NCI-H1436 treated with DMSO at 0.1 percent for 48 hours (cell line): ENCODE measurements around the gene TBL1XR1.
"Not testable (repeated sequence)": the region's sequence is repeated elsewhere in the genome, so short reads cannot be mapped to it uniquely, and the experiment has no call there.

ENCODE experiments used
- DNase-seq: peaks from one replicate; lab custom pipeline; 2025; lab: John Stamatoyannopoulos, UW

The TBL1XR1 gene

GRCh38 chr3:177208223-177208622 is 10.9 kb upstream of the TBL1XR1 start:
- no peak for DNase-seq

DNA sequence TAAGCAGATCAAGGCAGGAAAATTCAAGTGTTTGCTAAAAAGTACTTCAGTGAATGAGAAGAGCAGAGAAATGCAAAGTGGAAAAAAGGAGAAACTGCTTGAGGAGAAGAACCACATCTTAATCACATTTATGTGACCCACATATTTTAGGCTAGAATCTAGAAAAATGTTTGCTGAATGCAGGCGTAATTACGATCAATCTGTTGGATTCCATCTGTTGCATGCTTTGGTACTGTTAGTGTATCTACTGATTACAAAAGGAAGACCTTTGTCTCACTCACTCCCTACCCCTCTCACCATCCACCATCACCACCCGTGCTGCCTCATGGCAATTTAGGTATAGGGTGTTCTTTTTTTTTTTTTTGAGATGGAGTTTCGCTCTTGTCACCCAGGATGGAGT is 9.7 kb upstream of the TBL1XR1 start:
- DNase-seq, result no peak

- DNase-seq, result no peak
Observed at GRCh38 chr3:177203689-177204395, 6.6 kb upstream of the TBL1XR1 start.

DNA sequence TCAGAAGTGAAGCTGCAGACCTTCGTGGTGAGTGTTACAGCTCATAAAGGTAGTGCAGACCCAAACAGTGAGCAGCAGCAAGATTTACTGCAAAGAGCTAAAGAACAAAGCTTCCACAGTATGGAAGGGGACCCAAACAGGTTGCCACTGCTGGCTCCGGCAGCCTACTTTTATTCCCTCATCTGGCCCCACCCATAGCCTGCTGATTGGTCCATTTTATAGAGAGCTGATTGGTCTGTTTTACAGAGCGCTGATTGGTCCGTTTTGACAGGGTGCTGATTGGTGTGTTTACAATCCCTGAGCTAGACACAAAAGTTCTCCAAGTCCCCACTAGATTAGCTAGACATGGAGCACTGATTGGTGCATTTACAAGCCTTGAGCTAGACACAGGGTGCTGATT is 5.7 kb upstream of the TBL1XR1 start:
- not testable (repeated sequence) for DNase-seq

- DNase-seq, result no peak
Observed at GRCh38 chr3:177201700-177202397, 4.6 kb upstream of the TBL1XR1 start.

GRCh38 chr3:177199206-177199760 is 2.0 kb upstream of the TBL1XR1 start:
- no peak for DNase-seq

GRCh38 chr3:177197727-177198460 is 612 bp upstream of the TBL1XR1 start:
- DNase-seq, result no peak

DNA sequence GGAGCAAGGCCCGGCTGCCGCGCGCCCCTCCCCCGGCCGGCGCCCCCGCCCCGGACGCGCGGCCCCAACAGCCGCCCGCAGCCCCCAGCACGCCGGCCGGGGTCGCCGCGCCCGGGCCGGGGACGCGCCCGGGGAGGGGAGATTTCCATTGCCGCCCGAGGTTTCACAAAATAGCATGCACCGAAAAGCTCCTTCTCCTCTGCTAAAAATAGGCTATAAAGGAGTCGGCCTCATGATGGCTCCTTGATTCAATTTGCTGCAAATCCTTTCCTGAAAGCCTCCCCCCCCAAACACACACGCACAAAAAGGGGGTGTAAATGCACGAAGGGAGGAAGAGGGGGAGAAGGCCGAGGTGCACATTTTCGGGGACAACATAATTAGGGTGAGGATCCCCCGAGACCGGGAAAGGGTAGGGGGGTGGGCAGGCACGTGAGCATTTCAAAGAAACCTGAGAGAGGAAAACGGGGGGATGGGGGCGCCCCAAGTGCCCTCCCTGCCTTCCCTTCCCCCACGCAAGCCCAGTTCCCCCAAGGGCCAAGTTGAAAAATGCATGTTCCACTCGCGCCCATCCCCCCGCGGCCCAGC is 734 bp downstream of the TBL1XR1 start:
- DNase-seq, result no peak

DNA sequence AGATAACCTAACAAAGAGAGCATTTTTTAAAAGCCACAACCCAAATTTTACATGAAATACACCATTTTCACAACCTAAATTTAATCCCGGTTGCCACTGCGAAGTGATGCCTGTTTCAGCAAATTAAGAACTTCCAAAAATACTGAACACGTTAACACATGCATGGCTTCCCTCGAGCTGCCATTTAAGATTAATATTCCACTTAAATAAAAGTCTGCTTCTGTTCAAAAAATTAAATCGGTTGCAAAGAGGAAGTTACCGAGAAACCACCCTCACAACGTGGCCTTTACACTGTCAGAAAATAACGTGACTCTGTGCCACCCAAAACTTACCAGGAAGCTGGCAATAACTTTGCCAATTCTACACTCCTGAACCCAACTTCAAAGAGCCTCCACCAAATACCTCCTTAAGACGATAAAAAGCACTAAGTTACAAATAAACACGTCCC is 1.2 kb downstream of the TBL1XR1 start:
- no peak for DNase-seq

DNA sequence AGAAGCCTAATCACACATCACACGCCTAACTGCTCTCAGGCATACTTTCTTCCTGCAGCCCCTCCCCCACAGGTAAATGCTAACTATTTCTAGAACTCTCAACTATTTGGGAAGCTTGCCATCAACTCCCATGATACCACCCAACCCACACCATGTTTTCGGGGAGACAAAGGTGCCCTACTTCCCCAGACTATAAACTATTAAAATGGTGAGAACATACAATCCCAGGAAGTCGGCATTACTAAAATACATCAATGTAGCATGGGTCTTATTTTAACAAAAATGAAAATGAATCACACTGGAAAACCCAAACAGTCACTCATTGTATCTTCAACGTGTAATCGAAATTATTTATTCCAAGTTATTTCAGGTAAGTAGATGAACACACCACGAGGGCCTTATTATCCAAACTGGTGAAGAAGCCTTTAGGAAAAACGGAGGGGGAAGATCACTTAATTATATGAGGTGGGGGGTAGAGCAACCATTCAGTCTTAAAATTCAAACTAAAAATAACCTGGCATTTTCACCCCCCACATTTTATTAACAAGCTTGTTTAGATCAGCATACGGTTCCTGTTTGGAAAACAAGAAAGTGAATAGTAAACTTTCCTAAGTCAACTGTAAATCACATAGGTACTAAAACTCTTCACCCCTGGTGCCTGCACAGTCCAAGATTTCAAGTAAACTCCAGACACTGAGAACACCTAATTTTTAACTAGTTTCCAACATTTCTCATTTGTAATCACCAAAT is 1.9 kb downstream of the TBL1XR1 start:
- no peak for DNase-seq

- DNase-seq, result no peak
Observed at GRCh38 chr3:177194299-177194698, 3.0 kb downstream of the TBL1XR1 start.

GRCh38 chr3:177193688-177194268 is 3.5 kb downstream of the TBL1XR1 start:
- peak; percentile 75 for DNase-seq

DNA sequence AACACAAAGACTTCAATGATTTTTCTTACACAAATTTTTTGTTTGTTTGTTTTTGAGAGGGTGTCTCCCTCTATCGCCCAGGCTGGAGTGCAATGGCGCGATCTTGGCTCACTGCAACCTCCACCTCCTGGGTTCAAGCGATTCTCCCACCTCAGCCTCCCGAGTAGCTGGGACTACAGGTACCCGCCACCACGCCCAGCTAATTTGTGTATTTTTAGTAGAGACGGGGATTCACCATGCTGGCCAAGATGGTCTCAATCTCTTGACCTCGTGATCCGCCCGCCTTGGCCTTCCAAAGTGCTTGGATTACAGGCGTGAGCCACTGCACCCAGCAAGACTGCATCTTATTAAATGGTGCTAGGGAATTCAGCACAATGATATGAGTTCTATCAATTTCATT is 4.0 kb downstream of the TBL1XR1 start:
- DNase-seq, result not testable (repeated sequence)

GRCh38 chr3:177190756-177191681 is 6.3 kb downstream of the TBL1XR1 start:
- no peak for DNase-seq

- not testable (repeated sequence) for DNase-seq
Observed at GRCh38 chr3:177190184-177190583, 7.1 kb downstream of the TBL1XR1 start.

DNA sequence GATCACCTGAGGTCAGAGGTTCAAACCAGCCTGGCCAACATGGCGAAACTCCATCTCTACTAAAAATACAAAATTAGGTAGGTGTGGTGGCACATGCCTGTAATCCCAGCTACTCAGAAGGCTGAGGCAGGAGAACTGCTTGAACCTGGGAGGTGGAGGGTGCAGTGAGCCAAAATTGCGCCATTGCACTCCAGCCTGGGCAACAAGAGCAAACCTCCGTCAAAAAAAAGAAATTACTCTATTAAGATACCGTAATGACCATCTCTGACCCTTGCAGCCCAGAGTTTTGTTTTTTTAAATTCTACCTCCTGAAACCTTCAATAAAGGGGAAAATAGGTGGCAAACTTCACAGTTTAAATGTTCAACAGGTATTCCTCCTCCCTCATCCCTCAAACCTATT is 9.0 kb downstream of the TBL1XR1 start:
- DNase-seq, result not testable (repeated sequence)

DNA sequence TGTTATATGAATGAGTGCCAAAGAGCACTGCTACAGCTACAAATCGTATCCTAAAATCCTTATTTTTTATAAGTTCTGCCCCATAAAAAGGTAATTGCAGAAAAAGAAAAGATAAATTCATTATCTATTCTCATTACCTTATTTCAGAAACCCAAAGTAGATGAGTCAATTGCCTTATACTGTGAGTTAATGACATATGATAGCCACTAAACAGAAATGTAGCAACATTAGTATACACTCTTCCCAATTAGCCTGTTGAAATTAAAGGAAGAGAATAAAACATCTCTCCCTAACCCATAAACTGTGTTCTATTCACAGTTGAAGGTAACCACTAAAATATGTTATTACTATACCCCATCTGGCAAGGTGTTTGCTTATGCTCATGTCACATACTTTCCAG is 11.0 kb downstream of the TBL1XR1 start:
- peak; percentile 80 for DNase-seq

DNA sequence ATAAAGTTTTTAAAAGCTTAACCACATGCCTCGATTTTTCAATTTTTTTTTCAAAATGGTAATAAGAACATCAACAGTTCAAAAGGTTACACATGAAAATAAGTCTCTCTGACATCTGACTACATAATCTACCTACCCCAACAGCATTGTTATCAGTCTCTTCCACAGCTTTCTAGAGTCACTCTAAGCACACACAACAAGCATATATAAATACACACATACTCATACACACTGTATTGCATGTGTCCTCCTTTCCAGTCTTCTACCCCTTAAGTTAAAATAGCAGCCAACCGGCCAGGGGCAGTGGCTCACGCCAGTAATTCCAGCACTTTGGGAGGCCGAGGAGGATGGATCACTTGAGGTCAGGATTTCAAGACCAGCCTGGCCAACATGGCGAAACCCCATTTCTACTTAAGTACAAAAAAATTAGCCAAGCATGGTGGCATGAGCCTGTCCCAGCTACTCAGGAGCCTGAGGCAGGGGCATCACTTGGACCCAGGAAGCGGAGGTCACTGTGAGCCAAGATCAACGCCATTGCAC is 12.2 kb downstream of the TBL1XR1 start:
- DNase-seq, result no peak

DNA sequence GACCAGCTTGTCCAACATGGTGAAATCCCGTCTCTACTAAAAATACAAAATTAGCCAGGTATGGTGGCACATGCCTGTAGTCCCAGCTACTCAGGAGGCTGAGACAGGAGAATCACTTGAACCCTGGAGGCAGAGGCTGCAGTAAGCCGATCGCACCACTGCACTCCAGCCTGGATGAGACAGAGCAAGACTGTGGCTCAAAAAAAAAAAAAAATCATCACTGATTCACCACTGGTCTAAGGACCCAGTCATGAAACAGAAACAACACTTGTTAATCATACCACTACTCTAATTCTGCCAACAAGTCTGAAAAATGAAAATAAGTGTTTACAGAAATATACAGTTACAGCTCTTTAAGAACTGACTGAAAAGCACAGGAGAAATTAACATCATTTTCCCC is 12.7 kb downstream of the TBL1XR1 start:
- not testable (repeated sequence) for DNase-seq

DNA sequence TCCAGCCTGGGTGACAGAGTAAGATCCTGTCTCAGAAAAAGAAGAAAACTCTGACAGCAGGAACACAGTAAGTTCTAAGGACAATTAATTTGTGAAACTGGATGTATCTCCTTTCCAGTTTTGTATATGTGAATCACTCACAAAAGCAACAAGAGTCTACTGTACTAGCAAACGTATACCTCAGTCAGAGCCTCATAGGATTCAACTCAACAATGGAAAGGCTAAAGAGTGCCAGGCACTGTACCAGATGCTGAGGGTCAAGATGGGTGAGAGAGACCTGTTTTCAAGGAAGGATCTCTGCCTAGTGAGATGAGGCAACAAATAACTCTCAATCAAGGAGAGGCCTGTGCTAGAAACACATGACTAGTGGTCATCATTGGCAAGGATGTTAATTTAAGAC is 14.9 kb downstream of the TBL1XR1 start:
- no peak for DNase-seq
